Neural cell (in vitro differentiated cells): ENCODE measurements around the gene ZNF277. TPM values are rescaled to one million over a fixed set of nuclear protein-coding genes. Genes with fewer than 3 reads are reported as not detected.

Source experiments
- H2AFZ ChIP-seq: fragments of 200-600, 300-800 bp; sonication (generic), shearing (Covaris generic); 2 replicates; pipeline ENCODE4 v1.6.0; 2014; ENCODE audit warnings: low read depth, mild to moderate bottlenecking, antibody characterized with exemption, low read length, moderate library complexity
- H3F3A ChIP-seq: fragments of 200-600 bp; shearing (Covaris generic); 2 replicates; pipeline ENCODE4 v1.6.1; 2016; ENCODE audit warnings: mild to moderate bottlenecking, moderate library complexity, mixed read lengths, antibody characterized with exemption, low read length; ENCODE audit not compliant: insufficient read depth, poor library complexity, severe bottlenecking
- H3K27ac ChIP-seq: fragments of 200-600, 300-800 bp; sonication (generic), shearing (Covaris generic); 2 replicates; pipeline ENCODE4 v1.5.1; 2014; ENCODE audit warnings: mild to moderate bottlenecking, low read length, moderate library complexity
- H3K27me3 ChIP-seq: fragments of 300-800, 200-600 bp; sonication (generic), shearing (Covaris generic); 2 replicates; pipeline ENCODE4 v1.6.0; 2014; ENCODE audit warnings: mild to moderate bottlenecking, low read depth, low read length, moderate library complexity; ENCODE audit not compliant: insufficient read depth
- H3K36me3 ChIP-seq: fragments of 300-800, 200-600 bp; sonication (generic), shearing (Covaris generic); 2 replicates; pipeline ENCODE4 v1.5.1; 2014; ENCODE audit warnings: mild to moderate bottlenecking, antibody characterized with exemption, low read length, moderate library complexity; ENCODE audit not compliant: insufficient read depth
- H3K4me2 ChIP-seq: fragments of 300-800, 200-600 bp; sonication (generic), shearing (Covaris generic); 2 replicates; pipeline ENCODE4 v1.6.0; 2014; ENCODE audit warnings: mild to moderate bottlenecking, low read length
- H3K4me3 ChIP-seq: fragments of 300-800, 200-600 bp; sonication (generic), shearing (Covaris generic); 2 replicates; pipeline ENCODE4 v1.5.1; 2014; ENCODE audit warnings: mild to moderate bottlenecking, low read length, moderate library complexity
- H3K79me2 ChIP-seq: fragments of 200-600 bp; shearing (Covaris generic); replicated peaks from 2 replicates; pipeline ENCODE4 v1.6.0; 2014; ENCODE audit warnings: mild to moderate bottlenecking, low read length, moderate library complexity; ENCODE audit not compliant: insufficient read depth
- H3K9ac ChIP-seq: fragments of 300-800, 200-600 bp; sonication (generic), shearing (Covaris generic); 2 replicates; pipeline ENCODE4 v1.6.1; 2016; ENCODE audit warnings: mild to moderate bottlenecking, low read length, mixed read lengths
- H3K9me2 ChIP-seq: fragments of 200-600 bp; shearing (Covaris generic); 2 replicates; pipeline ENCODE4 v1.6.1; 2016; ENCODE audit warnings: mild to moderate bottlenecking, low read length, mixed read lengths; ENCODE audit not compliant: insufficient read depth
- H3K9me3 ChIP-seq: fragments of 200-600, 300-800 bp; sonication (generic), shearing (Covaris generic); 2 replicates; pipeline ENCODE4 v1.6.1; 2016; ENCODE audit warnings: mild to moderate bottlenecking, mixed run types, low read length, moderate library complexity, mixed read lengths
- H4K20me1 ChIP-seq: fragments of 200-600 bp; shearing (Covaris generic); 2 replicates; pipeline ENCODE4 v1.6.1; 2016; ENCODE audit warnings: mild to moderate bottlenecking, mixed run types; ENCODE audit not compliant: insufficient read depth
- CTCF ChIP-seq: fragments of 450-650 bp; IDR thresholded peaks from 2 replicates; pipeline ENCODE4 v1.5.1; 2014; ENCODE audit warnings: antibody characterized with exemption, mild to moderate bottlenecking, moderate library complexity; ENCODE audit not compliant: poor library complexity, severe bottlenecking
- EP300 ChIP-seq: fragments of 450-650 bp; conservative IDR thresholded peaks from 2 replicates; pipeline ENCODE4 v1.6.1; 2014; ENCODE audit warnings: antibody characterized with exemption, mild to moderate bottlenecking, moderate library complexity; ENCODE audit not compliant: poor library complexity, severe bottlenecking
- EZH2 ChIP-seq: fragments of 200-600, 300-800 bp; shearing (Covaris generic), sonication (generic); IDR thresholded peaks from 2 replicates; pipeline ENCODE4 v1.6.1; 2014; ENCODE audit warnings: antibody characterized with exemption, low read length, borderline replicate concordance, mild to moderate bottlenecking; ENCODE audit not compliant: insufficient read depth, poor library complexity, severe bottlenecking
- MXI1 ChIP-seq: fragments of 450-650 bp; conservative IDR thresholded peaks from 2 replicates; pipeline ENCODE4 v1.6.1; 2014; ENCODE audit warnings: antibody characterized with exemption, mild to moderate bottlenecking; ENCODE audit not compliant: poor library complexity, severe bottlenecking
- POLR2AphosphoS5 ChIP-seq: IDR thresholded peaks from 2 replicates; pipeline ENCODE4 v1.6.1; 2012
- RAD21 ChIP-seq: fragments of 450-650 bp; conservative IDR thresholded peaks from 2 replicates; pipeline ENCODE4 v1.6.1; 2014; ENCODE audit warnings: antibody characterized with exemption, mild to moderate bottlenecking, moderate library complexity
- SMC3 ChIP-seq: fragments of 450-650 bp; conservative IDR thresholded peaks from 2 replicates; pipeline ENCODE4 v1.6.1; 2014; ENCODE audit warnings: antibody characterized with exemption, mild to moderate bottlenecking, moderate library complexity; ENCODE audit not compliant: poor library complexity
- TAF1 ChIP-seq: IDR thresholded peaks from 2 replicates; pipeline ENCODE4 v1.6.1; 2012; ENCODE audit warnings: low read depth
- polyA plus RNA-seq: library from polyadenylated mRNA; depleted of rRNA; stranded (reverse); fragments of >200 nt; gene quantifications from 2 replicates; pipeline ENCODE4 v1.2.3, GENCODE V29; 2014
- TF ChIP-seq, protein P1 (sequence below): IDR thresholded peaks from 2 replicates; pipeline ENCODE4 v1.6.1; 2012; ENCODE audit warnings: borderline replicate concordance

ZNF277 gene
- polyA plus RNA-seq, 1 donor from 2014 or later: 30.0 TPM

GRCh38 chr7:112255388-112255720, 48.9 kb downstream of the ZNF277 start:
- no peaks in the 10 kb centered on the region for H4K20me1 ChIP-seq
- peaks cover 8% of the 10 kb centered on the region for H3K79me2 ChIP-seq

DNA sequence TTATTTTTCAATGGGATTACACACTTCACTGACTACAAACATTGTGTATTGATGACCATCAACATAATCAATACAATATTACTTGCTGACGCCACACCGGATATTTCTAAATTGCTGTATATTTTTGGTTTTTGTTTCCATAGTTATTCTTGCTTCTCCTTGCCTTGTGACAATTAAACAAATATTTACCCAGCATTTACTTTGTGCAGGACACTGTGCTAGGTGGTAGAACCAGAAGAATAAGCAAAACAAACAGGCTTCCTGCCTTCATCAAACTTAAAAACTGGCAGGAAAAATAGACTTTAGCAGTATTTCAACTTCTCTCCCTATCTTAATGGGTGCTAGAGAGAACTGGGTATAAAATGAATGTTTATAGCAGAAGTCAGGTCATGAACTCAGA, 50.6 kb downstream of the ZNF277 start:
- Histone ChIP-seq H3F3A (no peaks in the 10 kb centered on the region), H3K27ac (no peak overlapping the region), H2AFZ (no peak overlapping the region), H3K4me3 (no peak overlapping the region), H3K4me2 (no peak overlapping the region), H3K79me2 (peaks cover 8% of the 10 kb centered on the region), H3K9ac (no peak overlapping the region), H3K36me3 (no peaks in the 10 kb centered on the region), H3K27me3 (no peaks in the 10 kb centered on the region), H3K9me2 (no peaks in the 10 kb centered on the region), H3K9me3 (no peaks in the 10 kb centered on the region), H4K20me1 (no peaks in the 10 kb centered on the region)
- TF ChIP-seq CTCF (no peak), SMC3 (no peak), EP300 (no peak), RAD21 (no peak), TAF1 (no peak), MXI1 (no peak), POLR2AphosphoS5 (no peak), EZH2 (no peak)
- TF ChIP-seq, protein P1, sequence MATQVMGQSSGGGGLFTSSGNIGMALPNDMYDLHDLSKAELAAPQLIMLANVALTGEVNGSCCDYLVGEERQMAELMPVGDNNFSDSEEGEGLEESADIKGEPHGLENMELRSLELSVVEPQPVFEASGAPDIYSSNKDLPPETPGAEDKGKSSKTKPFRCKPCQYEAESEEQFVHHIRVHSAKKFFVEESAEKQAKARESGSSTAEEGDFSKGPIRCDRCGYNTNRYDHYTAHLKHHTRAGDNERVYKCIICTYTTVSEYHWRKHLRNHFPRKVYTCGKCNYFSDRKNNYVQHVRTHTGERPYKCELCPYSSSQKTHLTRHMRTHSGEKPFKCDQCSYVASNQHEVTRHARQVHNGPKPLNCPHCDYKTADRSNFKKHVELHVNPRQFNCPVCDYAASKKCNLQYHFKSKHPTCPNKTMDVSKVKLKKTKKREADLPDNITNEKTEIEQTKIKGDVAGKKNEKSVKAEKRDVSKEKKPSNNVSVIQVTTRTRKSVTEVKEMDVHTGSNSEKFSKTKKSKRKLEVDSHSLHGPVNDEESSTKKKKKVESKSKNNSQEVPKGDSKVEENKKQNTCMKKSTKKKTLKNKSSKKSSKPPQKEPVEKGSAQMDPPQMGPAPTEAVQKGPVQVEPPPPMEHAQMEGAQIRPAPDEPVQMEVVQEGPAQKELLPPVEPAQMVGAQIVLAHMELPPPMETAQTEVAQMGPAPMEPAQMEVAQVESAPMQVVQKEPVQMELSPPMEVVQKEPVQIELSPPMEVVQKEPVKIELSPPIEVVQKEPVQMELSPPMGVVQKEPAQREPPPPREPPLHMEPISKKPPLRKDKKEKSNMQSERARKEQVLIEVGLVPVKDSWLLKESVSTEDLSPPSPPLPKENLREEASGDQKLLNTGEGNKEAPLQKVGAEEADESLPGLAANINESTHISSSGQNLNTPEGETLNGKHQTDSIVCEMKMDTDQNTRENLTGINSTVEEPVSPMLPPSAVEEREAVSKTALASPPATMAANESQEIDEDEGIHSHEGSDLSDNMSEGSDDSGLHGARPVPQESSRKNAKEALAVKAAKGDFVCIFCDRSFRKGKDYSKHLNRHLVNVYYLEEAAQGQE: no peak

More at GRCh38 chr7:112255388-112255720, 48.9 kb downstream of the ZNF277 start:
- no peak overlapping the region for H3K9ac ChIP-seq
- H2AFZ ChIP-seq: no peak overlapping the region
- H3K4me3 ChIP-seq: no peak overlapping the region
- no peaks in the 10 kb centered on the region for H3F3A ChIP-seq
- no peaks in the 10 kb centered on the region for H3K36me3 ChIP-seq
- H3K9me2 ChIP-seq: no peaks in the 10 kb centered on the region
- TF ChIP-seq EZH2: no peak
- no peak for TF ChIP-seq CTCF
- TF ChIP-seq MXI1: no peak
- TF ChIP-seq SMC3: no peak
- TF ChIP-seq EP300: no peak
- TF ChIP-seq RAD21: no peak
- TF ChIP-seq TAF1: no peak
- TF ChIP-seq, protein P1: no peak
- TF ChIP-seq POLR2AphosphoS5: no peak
- H3K27me3 ChIP-seq: no peaks in the 10 kb centered on the region
- no peaks in the 10 kb centered on the region for H3K9me3 ChIP-seq
- H3K27ac ChIP-seq: no peak overlapping the region
- H3K4me2 ChIP-seq: no peak overlapping the region
